ENCODE data around the gene MYLK. TPM values are rescaled to one million over a fixed set of nuclear protein-coding genes. Genes with fewer than 3 reads are reported as not detected.

The MYLK gene
- polyA plus RNA-seq, 3 donors, result 0.35 to 1.3 (median 0.51) TPM

DNA sequence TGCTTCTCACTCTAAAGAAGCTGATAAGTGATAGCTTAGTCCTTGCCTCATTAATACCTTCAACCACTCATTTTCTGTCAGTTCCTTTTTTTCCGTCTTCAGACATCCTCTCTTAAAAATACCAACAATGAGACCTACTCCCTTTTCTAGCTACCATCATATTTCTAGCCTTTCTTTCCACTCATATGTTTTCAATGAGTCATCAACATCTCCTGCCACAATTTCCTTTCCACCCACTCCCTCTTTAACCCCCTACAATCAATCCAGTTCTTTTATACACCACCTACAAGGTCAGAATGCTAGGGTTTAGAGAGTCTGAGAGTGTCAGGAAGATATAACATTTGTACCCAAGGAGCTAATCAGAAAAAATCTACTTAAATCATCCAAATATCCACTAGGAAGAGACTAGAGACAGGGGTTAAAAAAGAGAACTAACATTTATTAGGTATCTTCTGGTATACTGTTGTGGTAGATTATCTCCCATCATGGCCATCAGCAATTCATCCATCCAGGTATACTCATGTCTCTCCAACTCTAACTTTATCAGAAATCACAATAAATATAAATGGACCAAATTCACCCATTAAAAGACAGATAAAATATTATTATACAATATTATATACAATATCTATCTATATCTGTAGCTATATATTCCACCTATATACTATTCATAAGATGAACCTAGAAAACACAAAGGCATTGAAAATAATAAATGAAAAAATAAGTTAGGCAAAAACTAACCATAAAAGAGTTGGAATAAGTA is 42.5 kb downstream of the MYLK start:
- H3K27me3 ChIP-seq (ENCODE audit: control insufficient read depth in 2 of 2, insufficient read depth in 2 of 2, low read length in 2 of 2), result no peaks in the 10 kb centered on the region
- H3K79me2 ChIP-seq (ENCODE audit: insufficient read depth, low read length), result no peaks in the 10 kb centered on the region
- Mint-ChIP-seq H3K9me3 (peaks cover 6 to 37% (median 13%) of the 10 kb centered on the region in 7 donors), H3K27ac (no peak overlapping the region), H3K4me3 (no peak overlapping the region), H3K4me1 (no peaks in the 10 kb centered on the region), H3K27me3 (ENCODE audit: low read depth in 3 of 3) (no peaks in the 10 kb centered on the region), H3K36me3 (no peaks in the 10 kb centered on the region)
- H3K9ac ChIP-seq (ENCODE audit: insufficient read depth, low read length, poor library complexity, severe bottlenecking), result no peak overlapping the region
- H3K9me3 ChIP-seq (replicated peaks in 1 of 2; ENCODE audit: control insufficient read depth in 1 of 2, insufficient read depth in 1 of 2, low read length in 2 of 2), result peaks cover 5 to 7% of the 10 kb centered on the region in 2 donors
- H3K36me3 ChIP-seq (replicated peaks in 1 of 2; ENCODE audit: control insufficient read depth in 1 of 2, insufficient read depth in 2 of 2, low read length in 2 of 2), result no peaks in the 10 kb centered on the region
- TF ChIP-seq, protein P1, sequence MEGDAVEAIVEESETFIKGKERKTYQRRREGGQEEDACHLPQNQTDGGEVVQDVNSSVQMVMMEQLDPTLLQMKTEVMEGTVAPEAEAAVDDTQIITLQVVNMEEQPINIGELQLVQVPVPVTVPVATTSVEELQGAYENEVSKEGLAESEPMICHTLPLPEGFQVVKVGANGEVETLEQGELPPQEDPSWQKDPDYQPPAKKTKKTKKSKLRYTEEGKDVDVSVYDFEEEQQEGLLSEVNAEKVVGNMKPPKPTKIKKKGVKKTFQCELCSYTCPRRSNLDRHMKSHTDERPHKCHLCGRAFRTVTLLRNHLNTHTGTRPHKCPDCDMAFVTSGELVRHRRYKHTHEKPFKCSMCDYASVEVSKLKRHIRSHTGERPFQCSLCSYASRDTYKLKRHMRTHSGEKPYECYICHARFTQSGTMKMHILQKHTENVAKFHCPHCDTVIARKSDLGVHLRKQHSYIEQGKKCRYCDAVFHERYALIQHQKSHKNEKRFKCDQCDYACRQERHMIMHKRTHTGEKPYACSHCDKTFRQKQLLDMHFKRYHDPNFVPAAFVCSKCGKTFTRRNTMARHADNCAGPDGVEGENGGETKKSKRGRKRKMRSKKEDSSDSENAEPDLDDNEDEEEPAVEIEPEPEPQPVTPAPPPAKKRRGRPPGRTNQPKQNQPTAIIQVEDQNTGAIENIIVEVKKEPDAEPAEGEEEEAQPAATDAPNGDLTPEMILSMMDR (IDR thresholded peaks at IDR 0.05), result no peak
- no peak overlapping the region for H3K4me2 ChIP-seq (replicated peaks; ENCODE audit: extremely low read depth, low read length, poor library complexity, severe bottlenecking)
- H3K4me1 ChIP-seq (ENCODE audit: control insufficient read depth in 1 of 2, insufficient read depth in 2 of 2, low read length in 2 of 2), result no peaks in the 10 kb centered on the region
- no peaks in the 10 kb centered on the region for H4K20me1 ChIP-seq (ENCODE audit: insufficient read depth, low read length)
- H2AFZ ChIP-seq (ENCODE audit: insufficient read depth, low read depth, low read length, poor library complexity, severe bottlenecking), result no peak overlapping the region
- H3K27ac ChIP-seq (ENCODE audit: low read depth in 1 of 2, low read length in 2 of 2), result no peak overlapping the region
- WGBS (ENCODE audit: insufficient coverage), result 20% methylated on average over 1 of the region's 1 CpG
- DNase-seq, result no peak
- no peak overlapping the region for H3K4me3 ChIP-seq (replicated peaks in 1 of 3; ENCODE audit: low read depth in 2 of 3, low read length in 3 of 3)
- intact Hi-C loops (cut with micrococcal nuclease), result no loop called here

DNA sequence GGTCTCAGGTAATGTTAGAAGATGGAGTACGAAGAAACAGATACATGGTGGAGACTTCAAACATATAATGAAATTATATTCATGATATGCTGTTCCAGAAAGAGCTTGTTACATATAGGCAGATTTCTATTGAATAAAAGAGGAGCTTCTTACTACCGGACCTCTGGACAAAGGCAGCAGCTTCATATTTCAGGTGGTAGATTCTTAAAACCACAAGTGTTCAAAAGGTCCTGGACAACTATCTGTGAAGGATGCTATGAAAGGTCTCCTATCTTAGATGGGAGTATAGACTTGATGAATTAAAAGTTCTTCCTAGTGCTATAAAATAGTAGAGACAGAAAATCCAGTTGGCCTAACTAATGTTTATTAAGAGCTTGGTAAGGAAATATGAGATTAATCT is 43.2 kb downstream of the MYLK start:
- Histone ChIP-seq H3K9me3 (replicated peaks in 1 of 2; ENCODE audit: control insufficient read depth in 1 of 2, insufficient read depth in 1 of 2, low read length in 2 of 2) (peaks cover 3 to 5% of the 10 kb centered on the region in 2 donors), H3K79me2 (ENCODE audit: insufficient read depth, low read length) (no peaks in the 10 kb centered on the region), H3K4me1 (ENCODE audit: control insufficient read depth in 1 of 2, insufficient read depth in 2 of 2, low read length in 2 of 2) (no peaks in the 10 kb centered on the region), H3K36me3 (replicated peaks in 1 of 2; ENCODE audit: control insufficient read depth in 1 of 2, insufficient read depth in 2 of 2, low read length in 2 of 2) (no peaks in the 10 kb centered on the region), H3K27ac (ENCODE audit: low read depth in 1 of 2, low read length in 2 of 2) (no peak overlapping the region), H3K4me3 (replicated peaks in 1 of 3; ENCODE audit: low read depth in 2 of 3, low read length in 3 of 3) (no peak overlapping the region), H4K20me1 (ENCODE audit: insufficient read depth, low read length) (no peaks in the 10 kb centered on the region), H2AFZ (ENCODE audit: insufficient read depth, low read depth, low read length, poor library complexity, severe bottlenecking) (no peak overlapping the region), H3K4me2 (replicated peaks; ENCODE audit: extremely low read depth, low read length, poor library complexity, severe bottlenecking) (no peak overlapping the region), H3K9ac (ENCODE audit: insufficient read depth, low read length, poor library complexity, severe bottlenecking) (no peak overlapping the region), H3K27me3 (ENCODE audit: control insufficient read depth in 2 of 2, insufficient read depth in 2 of 2, low read length in 2 of 2) (no peaks in the 10 kb centered on the region)
- intact Hi-C loops (cut with micrococcal nuclease), result no loop called here
- TF ChIP-seq, protein P1 (IDR thresholded peaks at IDR 0.05), result no peak
- Mint-ChIP-seq H3K36me3 (no peaks in the 10 kb centered on the region), H3K27me3 (ENCODE audit: low read depth in 3 of 3) (no peaks in the 10 kb centered on the region), H3K4me1 (no peaks in the 10 kb centered on the region), H3K9me3 (peaks cover under 1 to 32% (median 13%) of the 10 kb centered on the region in 7 donors), H3K27ac (no peak overlapping the region), H3K4me3 (no peak overlapping the region)
- WGBS (ENCODE audit: insufficient coverage), result 100% methylated on average over 1 of the region's 2 CpGs
- no peak for DNase-seq

All from CD14-positive monocyte (primary cell).